Measurements from ENCODE around the gene FGGY. TPM values are rescaled to one million over a fixed set of nuclear protein-coding genes. Genes with fewer than 3 reads are reported as not detected.

The FGGY gene
- total RNA-seq, 1 donor: 10.8 TPM

GRCh38 chr1:59409986-59410385, 113.1 kb downstream of the FGGY start:
- no peak for DNase-seq (ENCODE audit: low read depth in 2 of 3, low spot score in 2 of 3)

GRCh38 chr1:59410457-59410856, 113.6 kb downstream of the FGGY start:
- no peak for DNase-seq (ENCODE audit: low read depth in 2 of 3, low spot score in 2 of 3)

GRCh38 chr1:59411147-59411546, 114.3 kb downstream of the FGGY start:
- no peak for DNase-seq (ENCODE audit: low read depth in 2 of 3, low spot score in 2 of 3)

GRCh38 chr1:59412718-59413326, 115.9 kb downstream of the FGGY start:
- DNase-seq (ENCODE audit: low read depth in 2 of 3, low spot score in 2 of 3): peak in 1 of 3 donors; percentile 33

DNA sequence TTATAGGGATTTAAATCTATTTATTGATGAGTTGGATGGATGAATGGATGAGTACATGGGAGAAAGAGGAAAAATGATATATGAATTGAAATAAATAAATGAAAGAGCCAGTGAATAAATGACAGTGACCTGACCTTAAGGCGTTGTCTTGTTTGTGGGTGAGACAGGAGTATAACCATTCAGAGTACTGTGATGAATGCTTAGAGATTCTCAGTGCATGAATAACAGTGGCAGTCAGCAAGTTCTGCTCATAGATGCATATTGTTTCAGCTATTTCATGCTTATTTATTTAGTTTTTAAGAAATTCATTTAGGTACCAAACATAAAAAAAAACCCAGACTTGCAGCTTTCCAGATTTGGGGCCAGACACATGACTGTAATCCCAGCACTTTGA, 116.4 kb downstream of the FGGY start:
- DNase-seq (ENCODE audit: low read depth in 2 of 3, low spot score in 2 of 3): no peak

DNA sequence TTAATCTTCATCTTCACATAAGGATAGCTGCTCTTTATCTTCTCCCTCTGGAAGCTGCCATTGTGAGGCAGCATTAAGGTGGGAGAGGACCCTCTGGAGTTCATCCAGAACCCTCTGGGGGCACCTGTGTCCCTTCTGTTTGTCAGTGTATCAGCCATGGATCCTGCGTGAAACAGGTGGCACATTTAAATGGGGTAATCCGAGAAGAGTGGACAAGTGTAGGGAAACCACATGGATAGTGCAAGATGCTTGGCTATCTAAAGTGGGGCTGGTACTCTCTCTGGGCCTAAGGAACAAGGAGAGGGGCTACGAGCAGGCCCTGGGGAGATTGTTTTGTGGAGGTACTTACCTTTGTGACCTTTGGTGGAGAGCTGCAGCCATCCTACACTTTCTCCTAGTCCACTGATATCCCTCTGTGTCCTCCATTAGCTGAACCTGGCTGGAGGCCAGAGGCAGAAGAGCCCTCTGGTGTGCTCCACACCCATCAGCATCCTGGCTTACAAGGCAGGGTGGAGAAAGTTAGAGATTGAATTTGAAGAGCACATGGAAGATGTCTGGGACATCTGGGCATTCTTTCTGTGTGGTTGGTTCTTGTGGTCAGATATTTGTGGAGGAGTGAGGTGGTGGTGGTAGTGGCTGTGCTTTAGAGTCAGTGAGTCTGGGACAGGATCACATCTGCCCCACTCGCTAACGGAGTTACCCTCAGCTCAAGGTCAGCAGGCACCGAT, 117.7 kb downstream of the FGGY start:
- no peak for DNase-seq (ENCODE audit: low read depth in 2 of 3, low spot score in 2 of 3)

DNA sequence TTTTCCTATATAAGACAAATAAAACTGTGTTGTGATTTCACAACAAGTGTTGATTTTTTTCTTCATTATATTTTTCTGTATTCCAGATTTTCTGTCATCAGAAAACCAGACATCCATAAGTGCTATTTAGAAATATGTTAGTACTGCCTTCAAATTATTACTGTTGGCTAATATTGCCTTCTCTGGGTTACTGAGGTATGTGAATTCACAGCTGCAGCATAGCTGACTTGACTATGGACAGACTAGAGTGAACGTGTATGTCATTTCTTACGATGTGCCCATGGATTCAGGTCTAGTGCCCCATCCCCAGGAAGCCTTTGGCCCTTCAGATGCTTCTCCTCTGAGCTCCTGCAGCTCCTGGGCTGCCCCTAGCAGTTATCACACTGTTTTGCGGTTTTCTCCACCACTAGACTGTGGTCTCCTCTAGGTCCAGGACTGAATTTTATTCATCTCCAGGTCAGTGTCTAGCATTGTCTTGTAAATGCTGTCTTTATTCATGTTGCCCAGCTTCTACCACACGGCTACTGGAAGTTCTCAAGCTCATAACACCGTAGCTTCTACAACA, 118.5 kb downstream of the FGGY start:
- no peak for DNase-seq (ENCODE audit: low read depth in 2 of 3, low spot score in 2 of 3)

DNA sequence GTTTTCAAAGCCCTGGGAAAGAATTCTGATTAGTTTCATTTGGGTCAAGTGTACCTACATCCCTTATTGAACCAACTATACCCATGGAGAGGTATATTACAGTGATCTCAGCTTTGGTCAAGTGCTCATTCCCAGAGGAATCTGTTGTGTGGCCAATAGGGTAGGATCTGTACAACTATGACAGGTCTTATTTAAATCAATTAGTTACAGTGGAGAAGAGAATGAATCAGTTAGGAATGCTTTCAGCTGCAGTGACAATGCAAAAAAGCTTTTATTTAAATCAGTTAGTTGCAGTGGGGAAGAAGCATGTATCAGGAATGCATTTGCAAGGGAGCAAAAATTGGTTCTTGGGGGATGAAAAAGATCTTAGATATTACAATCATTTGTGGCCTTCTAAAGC, 119.0 kb downstream of the FGGY start:
- DNase-seq (ENCODE audit: low read depth in 2 of 3, low spot score in 2 of 3): no peak

GRCh38 chr1:59417406-59417805, 120.5 kb downstream of the FGGY start:
- DNase-seq (ENCODE audit: low read depth in 2 of 3, low spot score in 2 of 3): no peak

- no peak for DNase-seq (ENCODE audit: low read depth in 2 of 3, low spot score in 2 of 3)
These were observed 121.7 kb downstream of the FGGY start for GRCh38 chr1:59418363-59419144.

DNA sequence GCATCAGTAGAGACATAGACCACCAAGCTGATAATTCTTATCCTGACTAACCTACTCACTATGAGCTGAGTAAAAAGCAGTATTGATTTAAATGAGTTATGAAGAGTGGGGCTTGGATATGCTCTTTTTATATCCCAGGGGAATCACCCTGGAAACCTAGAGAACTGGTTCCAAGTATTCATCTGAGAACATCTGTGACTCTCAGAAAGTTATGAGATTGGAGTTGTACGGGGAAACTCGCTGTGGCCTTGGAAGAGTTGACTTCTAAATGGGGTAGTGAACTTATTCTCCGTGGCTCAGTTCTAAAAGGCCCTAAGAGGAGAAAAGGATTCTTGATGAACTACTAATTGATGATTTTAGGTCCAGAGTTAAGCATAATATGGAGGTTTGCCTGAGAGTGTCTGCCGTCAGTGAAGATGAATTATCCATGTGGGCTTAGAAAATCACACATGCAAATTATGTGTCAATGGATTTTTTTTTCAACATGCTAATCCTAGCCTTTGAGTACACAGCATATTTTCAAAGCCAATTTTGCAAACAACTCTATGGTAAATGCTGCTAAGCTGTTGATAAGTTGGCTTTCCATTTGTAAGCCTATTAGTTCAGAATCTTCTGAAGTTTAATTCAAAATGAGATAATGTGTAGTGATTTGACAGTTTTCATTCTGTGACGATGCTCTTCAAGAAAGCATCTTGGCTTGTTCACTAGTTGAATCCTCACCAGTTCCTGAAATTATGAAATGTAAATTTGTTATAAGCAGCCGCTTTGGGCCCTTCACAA, 122.7 kb downstream of the FGGY start:
- DNase-seq (ENCODE audit: low read depth in 2 of 3, low spot score in 2 of 3): no peak

DNA sequence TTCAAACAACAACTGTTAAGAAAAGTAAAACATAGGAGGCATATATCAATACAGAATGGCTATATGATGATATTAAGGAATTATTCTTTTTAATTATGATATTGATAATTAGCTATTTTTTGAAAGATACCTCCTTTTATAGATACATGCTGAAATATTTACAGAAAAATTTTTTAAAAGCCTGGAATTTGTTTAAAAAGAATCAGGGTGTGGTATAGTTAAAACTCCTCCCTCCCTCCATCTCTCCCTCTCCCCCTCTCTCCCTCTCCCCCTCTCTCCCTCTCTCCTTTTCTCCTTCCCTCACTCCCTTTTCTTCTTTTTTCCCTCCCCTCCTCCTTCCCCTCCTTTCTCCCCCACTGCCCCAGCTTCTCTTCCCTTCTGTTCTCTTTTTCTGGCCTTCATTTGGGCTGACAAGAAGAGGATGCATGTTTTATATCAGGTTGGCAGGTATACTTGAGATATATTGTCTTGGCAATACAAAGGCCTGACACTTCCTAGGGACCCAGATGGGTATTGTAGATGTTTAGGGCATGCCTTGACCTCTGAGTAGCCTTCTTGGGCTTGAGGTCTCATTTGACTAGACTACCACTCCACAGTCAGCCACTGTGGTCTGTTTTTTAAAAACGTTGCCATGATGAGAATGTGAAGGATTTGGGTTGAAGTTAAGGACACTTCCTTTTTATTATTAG, 124.5 kb downstream of the FGGY start:
- no peak for DNase-seq (ENCODE audit: low read depth in 2 of 3, low spot score in 2 of 3)

- no peak for DNase-seq (ENCODE audit: low read depth in 2 of 3, low spot score in 2 of 3)
These were observed 126.2 kb downstream of the FGGY start for GRCh38 chr1:59422921-59423575.

GRCh38 chr1:59427155-59427554, 130.3 kb downstream of the FGGY start:
- DNase-seq (ENCODE audit: low read depth in 2 of 3, low spot score in 2 of 3): no peak

DNA sequence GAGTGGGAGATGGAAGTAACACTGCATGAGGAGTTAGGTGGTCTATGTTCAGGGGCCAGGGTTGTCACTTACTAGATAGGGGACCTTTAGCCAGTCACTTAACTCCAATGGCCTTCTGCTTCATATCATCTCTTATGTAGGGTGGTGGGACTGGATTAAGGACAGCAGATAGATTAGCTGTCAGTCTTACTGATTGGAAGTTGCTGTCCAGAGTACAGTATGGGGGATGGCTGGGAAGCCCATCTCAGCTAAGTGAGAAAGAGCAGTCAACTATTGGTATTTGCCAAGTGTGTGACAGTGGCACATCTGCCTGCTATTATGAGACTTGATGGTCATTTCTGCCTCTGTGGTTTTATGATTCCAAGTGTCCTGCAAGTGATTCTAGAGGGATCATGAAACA, 130.9 kb downstream of the FGGY start:
- DNase-seq (ENCODE audit: low read depth in 2 of 3, low spot score in 2 of 3): no peak

DNA sequence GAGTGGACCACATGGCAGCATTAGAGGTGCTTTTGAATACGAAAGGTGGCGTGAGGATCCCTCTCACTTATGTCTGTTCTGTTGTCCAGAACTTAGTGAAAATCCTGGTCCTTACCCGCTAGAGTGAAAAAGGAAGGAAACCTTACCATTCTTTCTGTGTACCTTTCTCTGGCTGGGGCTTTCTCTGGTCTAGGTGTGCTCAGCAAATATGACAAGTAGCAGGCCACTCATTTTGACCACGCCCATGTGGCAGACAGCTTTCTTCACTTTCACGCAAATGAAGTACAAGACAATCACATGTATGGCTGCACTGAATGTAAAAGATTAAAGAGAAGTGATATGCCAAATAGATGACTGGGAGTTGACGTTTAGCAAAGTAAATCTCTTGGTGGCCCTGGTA, 131.9 kb downstream of the FGGY start:
- DNase-seq (ENCODE audit: low read depth in 2 of 3, low spot score in 2 of 3): no peak

GRCh38 chr1:59429656-59430055, 132.8 kb downstream of the FGGY start:
- DNase-seq (ENCODE audit: low read depth in 2 of 3, low spot score in 2 of 3): no peak

DNA sequence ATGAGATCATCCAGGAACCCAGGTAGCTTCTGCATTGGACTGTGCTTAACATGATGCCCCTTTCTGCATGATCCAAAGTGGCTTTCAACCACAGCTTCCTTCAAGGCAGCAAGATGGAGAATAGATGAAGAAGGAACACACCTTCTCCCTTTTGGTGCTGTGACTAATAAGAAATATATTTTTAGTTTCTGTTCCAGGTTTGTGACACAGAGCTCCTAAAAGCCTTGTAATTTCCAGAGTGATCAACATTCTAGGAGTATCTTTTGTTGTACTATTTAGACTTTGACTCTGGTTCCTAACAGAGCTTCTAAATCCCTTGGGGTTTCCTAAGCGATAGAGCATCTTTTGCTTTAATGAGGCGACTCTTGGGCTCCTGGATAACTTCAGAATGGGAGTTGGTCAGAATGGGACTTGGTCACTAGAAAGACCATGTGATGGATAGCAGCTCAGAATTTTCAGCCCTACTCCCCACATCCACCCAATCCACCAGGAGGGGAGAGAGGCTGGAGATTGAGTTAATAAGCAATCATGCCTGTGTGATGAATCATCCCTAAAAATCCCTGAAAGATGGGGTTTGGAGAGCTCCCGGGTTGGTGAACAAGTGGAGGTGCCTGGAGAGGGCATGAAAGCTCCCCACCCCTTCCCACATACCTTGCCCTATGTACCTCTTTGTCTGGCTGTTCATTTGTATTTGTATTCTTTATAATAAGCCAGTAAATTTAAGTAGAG, 134.8 kb downstream of the FGGY start:
- no peak for DNase-seq (ENCODE audit: low read depth in 2 of 3, low spot score in 2 of 3)

All from hematopoietic multipotent progenitor cell (in vitro differentiated cells).